Astrocyte (in vitro differentiated cells and primary cell): ENCODE results near the gene ENKUR. TPM values are rescaled to one million over a fixed set of nuclear protein-coding genes. Genes with fewer than 3 reads are reported as not detected.

ENCODE experiments used
- DNase-seq: peaks from one replicate; pipeline ENCODE4 v3.0.0-alpha.2; 2010; ENCODE audit warnings: low read depth
- FAIRE-seq: peaks from 2 replicates; lab custom pipeline; 2011; peaks lifted over from hg19 to GRCh38; lab: Jason Lieb, UNC
- H2AFZ ChIP-seq: 2 replicates; pipeline ENCODE4 v1.6.0; 2012; ENCODE audit warnings: low read depth, low read length, inconsistent platforms
- H3K27ac ChIP-seq: 2 replicates; pipeline ENCODE4 v1.5.1; 2011; ENCODE audit warnings: low read depth, low read length, inconsistent platforms
- H3K27me3 ChIP-seq: 2 replicates; pipeline ENCODE4 v1.6.0; 2011; ENCODE audit warnings: low read length, inconsistent platforms; ENCODE audit not compliant: insufficient read depth
- H3K36me3 ChIP-seq: 2 replicates; pipeline ENCODE4 v1.5.1; 2011; ENCODE audit warnings: low read length, inconsistent platforms; ENCODE audit not compliant: insufficient read depth
- H3K4me1 ChIP-seq: 2 replicates; pipeline ENCODE4 v1.5.1; 2011; ENCODE audit warnings: low read length, inconsistent platforms; ENCODE audit not compliant: insufficient read depth
- H3K4me2 ChIP-seq: 2 replicates; pipeline ENCODE4 v1.6.0; 2012; ENCODE audit warnings: low read length, inconsistent platforms
- H3K4me3 ChIP-seq: 2 replicates; pipeline ENCODE4 v1.5.1; 2011; ENCODE audit warnings: low read depth, mild to moderate bottlenecking, low read length, inconsistent platforms; ENCODE audit not compliant: insufficient read depth
- H3K79me2 ChIP-seq: 2 replicates; pipeline ENCODE4 v1.6.0; 2012; ENCODE audit warnings: mild to moderate bottlenecking, low read length, inconsistent platforms; ENCODE audit not compliant: insufficient read depth
- H3K9ac ChIP-seq: 2 replicates; pipeline ENCODE4 v1.6.0; 2012; ENCODE audit warnings: mild to moderate bottlenecking, low read length, inconsistent platforms
- H3K9me3 ChIP-seq: 2 replicates; pipeline ENCODE4 v1.5.1; 2012; ENCODE audit warnings: low read depth, mild to moderate bottlenecking, low read length, inconsistent platforms; ENCODE audit not compliant: insufficient read depth
- H4K20me1 ChIP-seq: 2 replicates; pipeline ENCODE4 v1.6.0; 2012; ENCODE audit warnings: low read length, inconsistent platforms; ENCODE audit not compliant: insufficient read depth
- H3K27ac Mint-ChIP-seq: one replicate; pipeline ENCODE4 v1.8.0; 2021; ENCODE audit warnings: mild to moderate bottlenecking, mixed read lengths; ENCODE audit not compliant: unreplicated experiment
- H3K27me3 Mint-ChIP-seq: one replicate; pipeline ENCODE4 v1.8.0; 2021; ENCODE audit warnings: low read depth, mixed read lengths; ENCODE audit not compliant: unreplicated experiment
- H3K36me3 Mint-ChIP-seq: one replicate; pipeline ENCODE4 v1.8.0; 2021; ENCODE audit warnings: low read depth, mixed read lengths; ENCODE audit not compliant: unreplicated experiment
- H3K4me1 Mint-ChIP-seq: one replicate; pipeline ENCODE4 v1.8.0; 2021; ENCODE audit warnings: low read depth, mixed read lengths; ENCODE audit not compliant: unreplicated experiment
- H3K4me3 Mint-ChIP-seq: one replicate; pipeline ENCODE4 v1.8.0; 2021; ENCODE audit warnings: mild to moderate bottlenecking, moderate library complexity, mixed read lengths; ENCODE audit not compliant: unreplicated experiment
- H3K9me3 Mint-ChIP-seq: one replicate; pipeline ENCODE4 v1.8.0; 2021; ENCODE audit warnings: mild to moderate bottlenecking, mixed read lengths; ENCODE audit not compliant: unreplicated experiment
- CTCF ChIP-seq: IDR thresholded peaks from 2 replicates; pipeline ENCODE4 v1.5.1; 2011; ENCODE audit warnings: low read depth, mild to moderate bottlenecking, inconsistent platforms, low read length, moderate library complexity; ENCODE audit not compliant: insufficient read depth
- EZH2 ChIP-seq: IDR thresholded peaks from 2 replicates; pipeline ENCODE4 v1.6.1; 2012; ENCODE audit warnings: mild to moderate bottlenecking, low read length, inconsistent platforms; ENCODE audit not compliant: insufficient read depth
- total RNA-seq: library from RNA; stranded (reverse); gene quantifications from 2 replicates; pipeline ENCODE4 v1.2.1, GENCODE V29; 2021

The ENKUR gene
- total RNA-seq, 1 donor from 2014 or later: 0.34 TPM

- Histone ChIP-seq H3K4me3 (no peak overlapping the region), H3K36me3 (no peaks in the 10 kb centered on the region), H4K20me1 (no peaks in the 10 kb centered on the region), H2AFZ (no peak overlapping the region), H3K27ac (no peak overlapping the region), H3K27me3 (no peaks in the 10 kb centered on the region), H3K4me2 (no peak overlapping the region), H3K9me3 (no peaks in the 10 kb centered on the region), H3K9ac (no peak overlapping the region), H3K4me1 (peaks cover 5% of the 10 kb centered on the region), H3K79me2 (no peaks in the 10 kb centered on the region)
- H3K4me3 Mint-ChIP-seq: no peak overlapping the region
- H3K9me3 Mint-ChIP-seq: peaks cover 4% of the 10 kb centered on the region
- DNase-seq (no peak), FAIRE-seq (no peak)
- peaks cover 2% of the 10 kb centered on the region for H3K36me3 Mint-ChIP-seq
- no peaks in the 10 kb centered on the region for H3K4me1 Mint-ChIP-seq
- no peak overlapping the region for H3K27ac Mint-ChIP-seq
- no peak for TF ChIP-seq CTCF
- no peak for TF ChIP-seq EZH2
- H3K27me3 Mint-ChIP-seq: peaks cover 5% of the 10 kb centered on the region
These were observed 36.1 kb upstream of the ENKUR start for GRCh38 chr10:25052012-25052411.

GRCh38 chr10:25050402-25050801, 34.4 kb upstream of the ENKUR start:
- H4K20me1 ChIP-seq: no peaks in the 10 kb centered on the region
- Mint-ChIP-seq H3K27ac (no peak overlapping the region), H3K36me3 (peaks cover 2% of the 10 kb centered on the region), H3K4me1 (no peaks in the 10 kb centered on the region), H3K27me3 (peaks cover 5% of the 10 kb centered on the region), H3K4me3 (no peak overlapping the region), H3K9me3 (peaks cover 4% of the 10 kb centered on the region)
- H2AFZ ChIP-seq: no peak overlapping the region
- no peak for DNase-seq
- H3K27ac ChIP-seq: no peak overlapping the region
- no peaks in the 10 kb centered on the region for H3K9me3 ChIP-seq
- peaks cover 5% of the 10 kb centered on the region for H3K4me1 ChIP-seq
- no peaks in the 10 kb centered on the region for H3K27me3 ChIP-seq
- no peak overlapping the region for H3K4me2 ChIP-seq
- no peaks in the 10 kb centered on the region for H3K36me3 ChIP-seq
- TF ChIP-seq EZH2 (no peak), CTCF (no peak)
- no peak overlapping the region for H3K4me3 ChIP-seq
- H3K9ac ChIP-seq: no peak overlapping the region
- FAIRE-seq: no peak
- H3K79me2 ChIP-seq: no peaks in the 10 kb centered on the region

GRCh38 chr10:25049966-25050365, 34.0 kb upstream of the ENKUR start:
- Histone ChIP-seq H3K9ac (no peak overlapping the region), H3K4me1 (peaks cover 5% of the 10 kb centered on the region), H3K36me3 (no peaks in the 10 kb centered on the region), H3K4me3 (no peak overlapping the region), H3K79me2 (no peaks in the 10 kb centered on the region), H3K27me3 (no peaks in the 10 kb centered on the region), H2AFZ (no peak overlapping the region), H3K9me3 (no peaks in the 10 kb centered on the region), H4K20me1 (no peaks in the 10 kb centered on the region), H3K27ac (no peak overlapping the region), H3K4me2 (no peak overlapping the region)
- DNase-seq: peak; percentile 10
- Mint-ChIP-seq H3K9me3 (peaks cover 4% of the 10 kb centered on the region), H3K27me3 (peaks cover 2% of the 10 kb centered on the region), H3K4me1 (no peaks in the 10 kb centered on the region), H3K4me3 (no peak overlapping the region), H3K27ac (no peak overlapping the region), H3K36me3 (peaks cover 2% of the 10 kb centered on the region)
- no peak for FAIRE-seq
- no peak for TF ChIP-seq EZH2
- TF ChIP-seq CTCF: no peak
